Activated T-helper 1 cell treated with Interleukin-2 at 50 U/mL for 16 hours (primary cell): ENCODE data around the gene SLC9A3.

Experiments used
- DNase-seq: peaks from one replicate; pipeline ENCODE4 v3.0.0-alpha.2; 2020; ENCODE audit warnings: low read depth

SLC9A3 gene

DNA sequence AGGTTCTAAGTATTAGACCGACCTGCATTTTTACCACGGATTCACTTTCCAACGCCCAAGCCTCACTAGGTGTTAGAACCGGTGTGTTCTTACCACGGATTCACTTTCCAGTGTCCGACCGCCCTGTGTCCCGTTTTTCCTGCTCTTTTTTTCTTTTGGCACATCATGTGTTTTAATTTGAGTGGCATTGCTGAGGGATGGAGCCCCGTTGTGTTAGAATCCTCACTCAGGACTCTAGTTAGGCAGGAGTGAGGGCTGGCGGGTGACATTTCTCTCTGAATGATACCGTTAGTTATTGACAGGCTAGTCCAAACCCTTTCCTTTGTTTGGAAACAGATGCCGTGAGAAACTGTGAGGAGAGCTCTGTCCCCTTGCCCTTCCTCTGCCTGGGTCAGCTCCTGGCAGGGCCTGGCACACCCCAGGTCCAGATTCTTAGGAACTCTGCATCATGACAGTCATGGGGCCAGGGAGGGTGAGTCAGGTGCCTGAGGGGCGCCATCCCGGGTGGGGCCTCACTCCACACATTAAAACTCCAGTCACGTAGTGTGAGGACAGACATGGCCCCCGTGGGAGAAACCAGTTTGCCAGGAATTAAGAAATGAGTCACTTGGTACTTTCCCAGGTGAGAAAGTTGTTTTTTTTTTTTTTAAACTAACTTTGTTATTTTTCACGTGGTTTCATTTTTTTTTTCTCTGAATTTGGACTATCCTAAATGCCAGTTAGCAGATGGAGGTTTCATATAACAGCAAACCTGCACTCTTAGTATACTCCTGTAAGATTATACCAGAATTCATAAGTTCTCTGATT, 65.5 kb downstream of the SLC9A3 start:
- no peak for DNase-seq

DNA sequence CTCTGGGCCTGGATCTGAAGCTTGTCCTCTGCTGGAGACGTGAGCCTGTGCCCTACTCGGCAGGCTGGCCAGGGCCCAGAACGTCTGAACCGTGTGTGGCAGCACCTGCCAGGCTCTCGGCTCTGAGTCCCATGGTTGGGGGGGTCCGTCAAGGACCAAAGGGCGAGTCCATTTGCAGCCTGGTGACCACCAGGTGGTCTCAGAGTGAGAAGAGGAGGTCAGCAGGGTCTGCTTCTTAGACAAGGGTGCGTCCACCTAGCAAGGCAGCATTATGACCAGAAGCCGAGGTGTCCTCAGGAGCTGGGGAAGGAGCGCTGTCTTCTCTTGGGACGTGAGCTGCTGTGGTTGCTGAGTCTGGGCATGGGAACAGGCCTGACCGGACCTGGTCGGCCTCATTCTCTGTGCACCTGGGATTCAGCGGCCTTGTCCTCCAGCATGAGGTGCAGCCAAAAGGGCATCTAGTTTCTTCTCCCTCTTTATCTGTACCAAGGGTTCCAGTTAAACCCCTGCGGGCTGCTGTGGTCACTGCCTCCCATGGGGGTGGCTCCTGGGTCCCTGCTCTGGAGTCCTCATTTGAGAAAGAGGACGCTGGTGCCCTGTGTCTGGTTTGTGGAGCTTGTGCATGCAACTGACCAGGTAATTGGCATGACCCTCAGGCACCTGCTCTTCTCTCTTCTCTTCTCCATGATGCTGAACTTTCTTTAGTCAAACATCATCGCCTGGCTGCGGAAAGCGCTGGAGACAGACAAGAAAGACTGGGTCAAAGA, 66.9 kb downstream of the SLC9A3 start:
- DNase-seq: no peak

DNA sequence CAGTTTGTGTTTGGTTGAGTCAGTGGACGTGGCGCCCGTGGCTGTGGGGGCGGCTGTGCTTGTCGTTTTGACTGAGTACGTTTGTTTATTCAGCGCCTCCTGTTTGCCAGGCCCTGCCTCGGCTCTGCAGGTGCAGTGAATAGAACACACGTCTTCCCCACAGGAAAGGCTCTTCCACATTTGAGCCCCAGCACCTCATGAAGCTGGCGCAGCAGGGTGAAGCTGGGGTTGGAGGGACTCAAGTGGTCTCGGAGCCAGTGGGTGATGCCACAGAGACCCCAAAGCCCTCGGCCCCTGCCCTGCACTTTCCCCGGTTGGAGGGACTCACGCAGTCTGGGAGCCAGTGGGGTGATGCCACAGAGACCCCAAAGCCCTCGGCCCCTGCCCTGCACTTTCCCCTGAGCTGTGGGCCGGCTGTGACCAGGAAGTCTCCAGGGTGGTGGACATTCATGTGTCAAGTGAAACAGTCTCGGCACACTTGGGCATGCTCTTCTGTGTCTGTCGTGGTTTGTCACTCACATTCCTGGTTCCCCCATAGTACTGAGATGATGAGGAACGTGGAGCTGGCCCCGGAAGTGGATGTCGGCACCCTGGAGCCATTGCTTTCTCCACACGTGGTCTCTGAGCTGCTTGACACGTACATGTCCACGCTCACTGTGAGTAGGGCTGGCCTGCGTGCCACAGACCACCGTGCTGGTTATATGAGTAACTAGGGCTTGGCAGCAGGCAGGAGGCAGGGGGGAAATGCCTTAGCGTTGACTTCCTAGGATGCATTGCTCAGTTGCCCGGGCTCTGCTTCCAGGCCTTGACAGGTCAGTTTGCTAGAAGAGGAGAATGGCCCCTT, 67.7 kb downstream of the SLC9A3 start:
- DNase-seq: no peak

DNA sequence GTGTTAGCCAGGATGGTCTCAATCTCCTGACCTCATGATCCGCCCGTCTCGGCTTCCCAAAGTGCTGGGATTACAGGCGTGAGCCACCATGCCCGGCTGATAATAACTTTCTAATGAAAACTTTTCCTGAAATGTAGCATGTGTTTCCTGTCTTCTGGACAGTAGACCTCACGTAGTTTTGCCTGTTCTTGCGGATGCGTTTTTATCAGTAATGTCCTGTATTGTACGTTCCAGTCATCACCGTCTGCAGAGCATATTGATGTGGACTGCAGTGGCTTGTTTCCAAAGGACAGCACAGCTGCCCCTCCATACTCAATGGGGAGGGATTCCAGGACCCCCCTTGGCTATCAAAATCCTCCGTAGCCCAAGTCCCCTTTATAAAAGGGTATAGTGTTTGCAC, 68.4 kb downstream of the SLC9A3 start:
- no peak for DNase-seq

DNA sequence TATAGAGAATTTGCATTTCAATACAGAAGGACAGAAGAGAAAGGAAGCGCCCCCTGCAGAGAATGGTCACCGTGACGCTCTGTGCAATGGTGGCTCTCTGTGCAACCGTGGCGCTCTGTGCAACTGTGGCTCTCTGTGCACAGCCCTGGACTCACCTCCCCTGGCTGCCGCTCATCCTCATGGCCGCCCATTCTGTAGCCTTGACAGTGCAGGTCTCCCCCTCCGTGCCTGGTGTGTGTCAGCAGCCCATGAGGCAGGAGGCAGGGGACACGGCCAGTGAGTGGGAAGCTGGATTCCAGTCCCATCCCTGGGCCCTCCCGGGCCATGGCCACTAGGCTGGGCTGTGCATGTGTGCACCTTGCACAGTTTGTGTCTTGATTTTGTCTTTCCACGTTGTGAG, 69.3 kb downstream of the SLC9A3 start:
- DNase-seq: no peak

DNA sequence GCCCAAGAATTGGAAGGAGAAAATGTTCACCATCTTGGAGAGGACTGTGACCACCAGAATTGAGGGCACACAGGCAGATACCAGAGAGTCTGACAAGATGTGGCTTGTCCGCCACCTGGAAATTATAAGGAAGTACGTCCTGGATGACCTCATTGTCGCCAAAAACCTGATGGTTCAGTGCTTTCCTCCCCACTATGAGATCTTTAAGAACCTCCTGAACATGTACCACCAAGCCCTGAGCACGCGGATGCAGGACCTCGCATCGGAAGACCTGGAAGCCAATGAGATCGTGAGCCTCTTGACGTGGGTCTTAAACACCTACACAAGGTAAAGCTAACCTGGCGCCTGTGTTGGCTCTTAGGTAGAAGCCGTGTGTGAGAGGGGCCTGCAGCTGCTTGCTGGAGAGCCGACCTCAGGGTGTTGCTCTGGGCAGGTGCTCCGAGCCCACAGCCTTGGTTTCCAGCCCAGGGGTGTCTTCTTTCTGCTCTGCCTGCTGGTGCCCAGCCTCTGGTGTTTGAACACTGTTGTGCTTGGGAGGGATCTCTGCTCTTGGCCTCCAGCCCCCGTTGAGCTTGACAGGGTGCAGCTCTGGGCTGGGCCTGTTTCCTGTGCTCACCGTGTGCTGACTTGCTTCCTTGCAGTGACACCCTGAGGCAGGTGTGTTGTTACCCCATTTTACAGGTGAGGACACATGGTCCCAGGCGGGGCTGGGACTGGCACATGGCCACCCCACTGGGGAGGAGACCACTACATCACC, 70.3 kb downstream of the SLC9A3 start:
- no peak for DNase-seq

DNA sequence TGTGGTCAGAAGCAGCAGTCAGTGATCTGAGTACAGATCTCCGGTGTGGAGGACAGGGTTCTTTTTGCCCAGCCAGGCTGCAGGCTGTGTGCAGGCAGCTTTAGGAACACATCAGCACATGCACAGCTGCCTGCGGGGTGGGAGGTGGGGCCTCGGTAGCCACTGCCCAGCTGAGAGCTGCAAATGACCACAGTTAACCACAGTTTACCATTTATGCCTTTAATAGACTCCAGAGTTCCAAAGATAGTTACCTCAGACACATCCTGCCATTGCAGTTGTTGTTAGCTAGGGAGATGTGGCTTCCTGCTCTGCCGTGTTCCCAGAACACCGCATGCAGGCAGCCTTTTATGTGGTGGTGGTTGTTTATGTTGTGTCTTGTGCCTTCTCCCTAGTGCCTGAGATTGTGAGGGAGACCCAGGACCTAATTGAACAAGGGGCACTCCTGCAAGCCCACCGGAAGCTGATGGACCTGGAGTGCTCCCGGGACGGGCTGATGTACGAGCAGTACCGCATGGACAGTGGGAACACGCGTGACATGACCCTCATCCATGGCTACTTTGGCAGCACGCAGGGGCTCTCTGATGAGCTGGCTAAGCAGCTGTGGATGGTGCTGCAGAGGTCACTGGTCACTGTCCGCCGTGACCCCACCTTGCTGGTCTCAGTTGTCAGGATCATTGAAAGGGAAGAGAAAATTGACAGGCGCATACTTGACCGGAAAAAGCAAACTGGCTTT, 71.1 kb downstream of the SLC9A3 start:
- no peak for DNase-seq

GRCh38 chr5:451587-452458, 72.4 kb downstream of the SLC9A3 start:
- DNase-seq: no peak

- DNase-seq: no peak
Measured at GRCh38 chr5:449151-449550, 75.1 kb downstream of the SLC9A3 start.

- no peak for DNase-seq
Measured at GRCh38 chr5:448766-449090, 75.5 kb downstream of the SLC9A3 start.

- no peak for DNase-seq
Measured at GRCh38 chr5:448061-448765, 76.0 kb downstream of the SLC9A3 start.

DNA sequence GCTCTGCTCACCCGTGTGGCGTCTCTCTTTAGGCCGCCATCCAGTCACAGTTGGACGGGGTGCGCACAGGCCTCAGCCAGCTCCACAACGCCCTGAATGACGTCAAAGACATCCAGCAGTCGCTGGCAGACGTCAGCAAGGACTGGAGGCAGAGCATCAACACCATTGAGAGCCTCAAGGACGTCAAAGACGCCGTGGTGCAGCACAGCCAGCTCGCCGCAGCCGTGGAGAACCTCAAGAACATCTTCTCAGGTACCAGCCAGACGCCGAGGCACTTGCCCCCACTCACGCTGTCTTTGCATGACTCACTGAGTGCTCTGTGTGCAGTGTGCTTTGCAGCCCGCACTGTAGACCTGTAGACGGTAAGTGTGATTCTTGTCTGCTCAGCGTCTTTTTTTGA, 76.7 kb downstream of the SLC9A3 start:
- DNase-seq: no peak

GRCh38 chr5:446883-447263, 77.4 kb downstream of the SLC9A3 start:
- no peak for DNase-seq

DNA sequence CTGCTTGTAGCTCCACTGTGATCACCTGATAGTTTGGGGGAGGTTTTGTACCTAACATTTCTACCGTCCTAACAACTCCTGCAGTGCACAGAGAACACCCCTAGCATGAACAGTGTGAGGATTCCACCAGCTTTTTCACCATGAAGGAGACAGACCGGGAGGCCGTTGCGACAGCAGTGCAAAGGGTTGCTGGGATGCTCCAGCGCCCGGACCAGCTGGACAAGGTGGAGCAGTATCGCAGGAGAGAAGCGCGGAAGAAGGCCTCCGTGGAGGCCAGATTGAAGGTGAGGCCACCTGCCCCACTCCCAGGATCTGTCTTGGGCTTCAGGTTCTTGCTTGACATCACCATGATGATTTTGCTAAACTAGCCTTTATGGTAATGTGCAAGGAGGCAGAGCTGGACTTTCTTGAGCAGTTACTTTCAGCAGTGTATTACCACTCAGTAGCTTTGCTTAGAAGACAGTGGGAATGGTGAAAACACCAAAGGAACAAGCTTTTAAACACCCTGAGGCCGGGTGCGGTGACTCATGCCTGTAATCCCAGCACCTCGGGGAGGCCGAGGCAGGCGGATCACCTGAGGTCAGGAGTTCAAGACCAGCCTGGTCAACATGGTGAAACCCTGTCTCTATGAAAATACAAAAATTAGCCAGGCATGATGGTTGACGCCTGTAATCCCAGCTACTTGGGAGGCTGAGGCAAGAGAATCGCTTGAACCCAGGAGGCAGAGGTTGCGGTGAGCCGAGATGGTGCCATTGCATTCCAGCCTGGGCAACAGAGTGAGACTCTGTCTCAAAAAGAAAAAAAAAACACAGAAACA, 78.0 kb downstream of the SLC9A3 start:
- no peak for DNase-seq

- DNase-seq: no peak
Measured at GRCh38 chr5:445591-445990, 78.7 kb downstream of the SLC9A3 start.

DNA sequence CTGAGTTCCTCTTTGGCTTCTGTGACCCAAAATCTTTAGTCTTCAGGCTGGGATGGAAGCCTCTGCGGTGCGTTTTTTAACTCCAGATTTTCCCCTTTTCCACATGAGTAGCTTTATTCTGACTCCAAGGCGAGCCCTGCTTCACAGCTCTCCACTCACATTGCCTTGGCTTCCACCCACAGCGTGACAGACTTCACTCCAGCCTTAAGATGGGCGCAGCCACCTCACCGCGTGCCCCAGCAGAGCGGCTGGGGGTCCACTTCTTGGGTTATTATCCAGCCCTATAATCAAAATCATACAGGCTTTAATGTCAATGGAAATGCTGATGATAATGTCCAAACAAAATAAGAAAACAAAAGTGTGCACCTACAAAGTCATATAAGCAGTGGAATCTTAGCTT, 80.0 kb downstream of the SLC9A3 start:
- no peak for DNase-seq

DNA sequence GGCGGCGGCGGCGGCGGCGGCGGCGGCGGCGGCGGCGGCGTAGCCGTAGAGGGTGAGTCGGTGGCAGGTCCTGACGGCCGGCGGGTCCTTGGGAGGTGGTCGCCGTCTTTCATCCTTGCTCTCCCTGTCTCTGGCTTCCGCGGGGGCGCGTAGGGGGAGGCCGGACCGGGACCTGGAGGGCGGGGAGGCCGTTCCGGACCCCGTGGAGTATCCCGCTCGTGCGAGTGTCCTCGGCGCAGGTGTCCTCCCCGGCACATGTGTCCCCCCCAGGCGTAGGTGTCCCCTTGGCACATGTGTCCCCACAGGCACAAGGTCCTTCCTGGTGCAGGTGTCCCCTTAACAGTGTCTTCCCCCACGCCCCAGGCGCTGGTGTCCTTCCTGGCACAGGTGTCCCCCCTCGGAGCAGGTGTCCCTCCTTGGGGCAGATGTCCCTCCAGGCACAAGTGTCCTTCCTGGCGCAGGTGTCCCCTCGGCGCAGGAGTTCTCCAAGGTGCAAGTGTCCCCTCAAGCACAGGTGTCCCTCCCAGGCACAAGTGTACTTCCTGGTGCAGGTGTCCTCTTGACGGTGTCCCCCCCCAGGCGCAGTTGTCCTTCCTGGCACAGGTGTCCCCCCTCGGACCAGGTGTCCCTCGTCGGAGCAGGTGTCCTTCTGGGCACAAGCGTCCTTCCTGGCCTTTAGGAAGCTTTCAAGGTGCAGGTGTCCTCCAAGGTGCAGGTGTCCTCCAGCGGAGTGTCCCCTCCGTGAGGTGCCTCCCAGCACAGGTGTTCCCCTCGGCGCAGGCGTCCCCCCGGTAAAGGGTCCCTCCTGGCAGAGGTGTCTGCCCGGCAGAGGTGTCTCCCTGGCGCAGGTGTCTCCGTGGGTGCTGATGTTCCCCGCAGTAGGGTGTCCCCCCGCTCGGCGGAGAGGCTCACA, 80.8 kb downstream of the SLC9A3 start:
- DNase-seq: no peak
